Measurements from ENCODE around the gene TMEM176B. TPM values are rescaled to one million over a fixed set of nuclear protein-coding genes. Genes with fewer than 3 reads are reported as not detected.
"Not testable (repeated sequence)": the region's sequence is repeated elsewhere in the genome, so short reads cannot be mapped to it uniquely, and the experiment has no call there.

TMEM176B gene
- total RNA-seq, 1 donor from 2014 or later, result 78.8 TPM

DNA sequence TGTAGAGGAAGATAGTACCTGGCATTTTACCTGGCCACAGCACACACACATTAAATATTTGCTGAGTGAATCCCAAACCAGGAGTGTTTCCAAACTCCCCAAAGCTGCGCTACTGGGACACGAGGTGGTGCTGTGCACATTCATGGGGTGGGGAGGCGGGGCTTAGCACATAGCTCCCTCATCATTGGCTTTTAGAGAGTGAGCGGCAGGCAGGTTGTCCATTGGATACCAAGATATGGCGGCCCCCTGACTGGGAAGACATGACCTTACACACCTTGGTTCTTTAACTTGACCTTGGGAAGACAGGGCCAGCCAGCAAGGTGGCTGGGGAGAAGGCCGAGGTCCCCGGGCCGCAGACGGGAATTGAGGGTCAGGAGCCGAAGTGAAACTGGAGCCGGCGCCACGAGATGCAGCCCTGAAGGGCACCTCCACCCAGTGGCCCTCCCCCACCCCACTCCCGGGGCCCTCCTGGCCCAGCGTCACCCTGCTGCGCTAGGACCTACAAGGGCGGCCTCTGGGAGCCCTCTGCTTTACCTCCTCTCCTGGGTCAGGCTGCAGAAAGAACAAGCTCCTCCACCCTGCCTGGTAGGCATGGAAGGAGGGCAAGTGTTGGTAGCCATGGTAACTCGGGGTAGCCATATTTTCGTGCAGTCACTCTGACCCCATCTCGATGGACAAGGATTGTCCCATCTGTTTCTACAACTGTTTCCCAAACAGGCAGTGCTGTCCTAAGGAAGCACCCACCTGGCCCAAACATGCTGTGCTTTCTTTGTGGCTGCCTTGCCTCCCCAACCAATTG is 24.4 kb upstream of the TMEM176B start:
- DNase-seq (ENCODE audit: low spot score) (no peak), ATAC-seq (no peak)
- intact Hi-C loops (cut with DNase I), result no loop called here

DNA sequence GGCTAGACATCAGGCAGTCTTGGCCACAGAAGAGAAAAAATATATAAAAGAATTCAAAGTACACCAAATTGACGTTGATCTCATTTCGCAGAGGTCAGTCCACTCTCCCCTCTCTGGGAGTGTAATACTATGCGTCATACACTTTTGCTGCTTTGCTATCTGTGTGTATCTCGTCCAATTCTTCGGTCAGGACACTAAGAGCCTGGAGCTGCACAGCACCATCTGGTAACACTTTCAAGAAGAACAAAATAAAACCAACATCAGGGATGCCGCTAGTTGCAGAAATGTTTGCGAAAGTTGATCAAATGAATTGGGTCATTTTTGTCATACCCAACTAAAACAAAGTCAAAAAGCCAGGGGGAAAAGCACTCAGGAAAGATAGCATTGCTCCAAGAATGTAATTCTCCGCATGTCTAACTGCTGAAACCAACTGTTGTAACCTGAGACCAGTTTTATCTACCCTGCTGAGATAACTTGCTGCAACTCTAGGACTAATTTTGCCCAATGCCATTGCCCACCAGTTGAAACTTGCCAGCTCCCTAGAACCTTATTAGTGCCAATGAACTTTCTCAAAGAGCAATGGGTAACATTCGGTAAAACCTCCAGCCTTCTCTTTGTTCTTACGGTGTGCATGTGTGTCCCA is 23.4 kb upstream of the TMEM176B start:
- ATAC-seq, result no peak

DNA sequence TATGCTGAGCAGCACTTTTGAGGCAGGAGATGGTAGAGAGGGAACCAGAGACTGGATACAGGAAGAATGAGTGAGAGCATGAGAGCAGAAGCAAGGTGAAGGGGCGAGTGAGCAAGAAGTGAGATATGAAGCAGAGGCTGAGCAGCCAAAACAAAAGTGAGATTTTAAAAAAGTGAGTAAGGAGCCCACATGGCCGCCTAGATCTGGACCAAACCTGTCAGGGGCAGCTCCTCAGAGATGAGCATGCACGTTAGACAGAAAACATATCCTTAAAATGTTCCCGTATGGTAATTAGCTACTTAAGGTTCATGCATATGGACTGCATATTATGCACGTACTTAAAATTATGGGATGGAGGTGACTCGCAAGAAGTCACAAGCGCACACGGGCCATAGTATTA is 22.9 kb upstream of the TMEM176B start:
- ATAC-seq, result no peak
- no peak for DNase-seq (ENCODE audit: low spot score)
- intact Hi-C loops (cut with DNase I), result no loop called here

More for the DNA sequence above, 23.4 kb upstream of the TMEM176B start:
- DNase-seq (ENCODE audit: low spot score), result no peak
- intact Hi-C loops (cut with DNase I), result no loop called here

- intact Hi-C loops (cut with DNase I), result no loop called here
- ATAC-seq (no peak), DNase-seq (ENCODE audit: low spot score) (no peak)
Observed at GRCh38 chr7:150820578-150821198, 20.5 kb upstream of the TMEM176B start.

DNA sequence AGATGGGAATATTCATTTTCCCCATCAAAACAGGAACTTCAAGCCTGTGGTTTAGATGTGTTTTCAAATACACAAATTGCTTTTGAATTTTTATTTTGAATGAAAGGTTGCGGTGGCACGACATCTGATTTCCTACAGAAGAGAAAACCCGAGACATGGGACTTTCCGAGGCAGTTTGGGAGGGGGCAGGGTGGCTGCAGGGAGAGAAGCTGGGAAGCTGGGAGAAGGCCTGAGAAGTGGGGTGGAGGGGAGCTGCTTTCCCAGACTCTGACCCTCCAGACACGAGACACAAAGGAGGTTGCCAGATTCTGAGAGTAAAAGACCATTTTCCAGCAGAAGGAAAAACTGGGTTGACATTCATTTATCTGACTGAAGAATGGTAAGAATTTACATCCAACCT is 20.0 kb upstream of the TMEM176B start:
- DNase-seq (ENCODE audit: low spot score), result no peak
- intact Hi-C loops (cut with DNase I), result no loop called here
- no peak for ATAC-seq

- intact Hi-C loops (cut with DNase I), result no loop called here
- ATAC-seq (no peak), DNase-seq (ENCODE audit: low spot score) (no peak)
Observed at GRCh38 chr7:150818971-150819370, 18.8 kb upstream of the TMEM176B start.

- ATAC-seq (no peak), DNase-seq (ENCODE audit: low spot score) (no peak)
- intact Hi-C loops (cut with DNase I), result no loop called here
Observed at GRCh38 chr7:150814328-150815001, 14.3 kb upstream of the TMEM176B start.

GRCh38 chr7:150807616-150808438 is 7.7 kb upstream of the TMEM176B start:
- not testable (repeated sequence) for DNase-seq (ENCODE audit: low spot score)

DNA sequence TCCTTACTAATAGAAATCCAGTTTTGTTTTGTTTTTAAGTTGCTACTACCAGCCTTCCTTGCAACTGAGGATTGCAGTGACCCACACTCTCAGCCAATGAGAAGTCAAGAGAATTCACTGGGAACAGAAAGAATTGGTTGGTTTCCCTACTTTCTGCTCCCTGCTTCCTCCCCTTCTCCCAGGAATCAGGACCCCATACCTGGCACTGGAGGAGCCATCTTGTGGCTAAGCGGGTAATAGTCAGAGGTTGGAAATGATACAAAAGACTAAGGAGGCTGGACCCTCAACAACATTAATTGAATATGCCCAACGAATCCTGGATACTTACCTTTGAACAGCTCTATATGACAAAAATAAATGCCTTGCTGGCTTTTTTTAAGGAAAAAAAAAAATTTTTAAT is 6.7 kb upstream of the TMEM176B start:
- intact Hi-C loops (cut with DNase I), result no loop called here
- DNase-seq (ENCODE audit: low spot score), result no peak

More at GRCh38 chr7:150807616-150808438, 7.7 kb upstream of the TMEM176B start:
- ATAC-seq; intact Hi-C loops (cut with DNase I): not testable (repeated sequence)

DNA sequence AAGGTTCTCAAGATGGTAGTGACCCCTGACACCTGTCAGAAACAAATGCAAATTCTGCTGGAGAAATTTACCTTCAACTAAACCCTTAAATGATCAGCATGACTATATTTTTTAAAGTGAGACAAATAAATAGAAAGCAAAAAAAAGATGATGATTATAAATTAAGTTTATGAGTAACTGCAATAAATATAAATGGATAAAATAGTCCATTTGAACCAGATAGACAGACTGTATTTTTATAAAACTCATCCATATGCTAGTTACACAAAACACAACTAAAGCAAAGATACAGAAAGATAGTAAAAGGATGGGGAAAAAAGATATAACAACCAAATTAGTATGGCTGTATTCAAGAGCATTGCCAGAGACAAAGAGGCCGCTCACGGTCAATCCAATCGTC is 6.3 kb upstream of the TMEM176B start:
- DNase-seq (ENCODE audit: low spot score) (no peak), ATAC-seq (no peak)
- intact Hi-C loops (cut with DNase I), result no loop called here

More for the DNA sequence above, 6.7 kb upstream of the TMEM176B start:
- no peak for ATAC-seq

- intact Hi-C loops (cut with DNase I), result no loop called here
- ATAC-seq (no peak), DNase-seq (ENCODE audit: low spot score) (no peak)
Observed at GRCh38 chr7:150805864-150806263, 5.7 kb upstream of the TMEM176B start.

GRCh38 chr7:150804802-150805201 is 4.6 kb upstream of the TMEM176B start:
- ATAC-seq (no peak), DNase-seq (ENCODE audit: low spot score) (no peak)
- intact Hi-C loops (cut with DNase I), result no loop called here

DNA sequence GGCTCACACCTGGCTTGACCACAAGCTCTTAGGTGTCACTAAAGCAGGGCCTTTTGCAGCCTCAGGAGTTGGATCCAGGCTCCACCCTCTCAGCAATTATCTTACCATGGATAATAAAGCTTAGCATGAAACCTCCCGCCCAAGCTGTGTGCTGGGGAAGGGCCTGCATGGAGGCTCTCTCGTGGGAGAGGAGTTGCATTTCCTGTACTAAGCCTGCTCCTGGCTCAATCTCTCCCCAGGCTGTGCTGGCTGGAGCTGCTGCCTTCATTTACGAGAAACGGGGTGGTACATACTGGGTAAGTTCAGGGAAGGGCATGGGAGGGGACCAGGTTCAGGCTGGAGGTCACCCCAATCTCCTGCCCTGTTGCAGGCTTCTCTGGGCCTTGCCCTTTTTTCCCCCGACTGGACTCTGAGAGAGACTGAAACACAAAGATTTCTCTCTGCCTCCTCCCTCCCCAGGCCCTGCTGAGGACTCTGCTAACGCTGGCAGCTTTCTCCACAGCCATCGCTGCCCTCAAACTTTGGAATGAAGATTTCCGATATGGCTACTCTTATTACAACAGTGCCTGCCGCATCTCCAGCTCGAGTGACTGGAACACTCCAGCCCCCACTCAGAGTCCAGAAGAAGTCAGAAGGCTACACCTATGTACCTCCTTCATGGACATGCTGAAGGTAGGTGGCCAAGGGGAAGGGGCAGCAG is 3.1 kb upstream of the TMEM176B start:
- DNase-seq (ENCODE audit: low spot score) (no peak), ATAC-seq (no peak)
- intact Hi-C loops (cut with DNase I), result no loop called here

- DNase-seq (ENCODE audit: low spot score) (no peak), ATAC-seq (no peak)
- intact Hi-C loops (cut with DNase I), result no loop called here
Observed at GRCh38 chr7:150801946-150802771, 2.0 kb upstream of the TMEM176B start.

GRCh38 chr7:150801242-150801945 is 1.2 kb upstream of the TMEM176B start:
- peak; percentile 35 for ATAC-seq
- DNase-seq (ENCODE audit: low spot score), result no peak
- intact Hi-C loops (cut with DNase I), result no loop called here

GRCh38 chr7:150800581-150801241 is 547 bp upstream of the TMEM176B start, which contains the start of gene TMEM176A:
TSS of gene TMEM176A (plus strand) at chr7:150800769. CDS start at chr7:150801551, 782 bp downstream.
- DNase-seq (ENCODE audit: low spot score) (no peak), ATAC-seq (peak; percentile 11)
- intact Hi-C loops (cut with DNase I), result no loop called here
